ENCODE measurements around the gene MID1. TPM values are rescaled to one million over a fixed set of nuclear protein-coding genes. Genes with fewer than 3 reads are reported as not detected.
"Not testable (repeated sequence)": the region's sequence is repeated elsewhere in the genome, so short reads cannot be mapped to it uniquely, and the experiment has no call there.

MID1 gene
- total RNA-seq, 1 experiment from 2014 or later, result 0.04 TPM

- H3K4me1 ChIP-seq (ENCODE audit: low read length), result peaks cover 5% of the 10 kb centered on the region
- no peaks in the 10 kb centered on the region for H3K9me2 ChIP-seq (replicated peaks; ENCODE audit: insufficient read depth, low read length)
- H3K4me3 ChIP-seq (ENCODE audit: low read length), result no peak overlapping the region
- no peak overlapping the region for H3K9ac ChIP-seq (ENCODE audit: low read length)
- H3K36me3 ChIP-seq (ENCODE audit: insufficient read depth, low read length), result no peaks in the 10 kb centered on the region
- no peaks in the 10 kb centered on the region for H3K79me2 ChIP-seq (ENCODE audit: low read length)
- no peaks in the 10 kb centered on the region for H3K9me3 ChIP-seq (ENCODE audit: low read length)
- DNase-seq, result peak; percentile 75
- H4K20me1 ChIP-seq (ENCODE audit: insufficient read depth, low read depth, low read length), result no peaks in the 10 kb centered on the region
- H3K4me2 ChIP-seq (ENCODE audit: low read depth, low read length, poor library complexity, severe bottlenecking), result no peak overlapping the region
- no peak overlapping the region for H3K27ac ChIP-seq (ENCODE audit: low read length)
- H3K27me3 ChIP-seq (ENCODE audit: low read length), result no peaks in the 10 kb centered on the region
- no peak overlapping the region for H2AFZ ChIP-seq (ENCODE audit: low read length)
These were observed 22.5 kb downstream of the MID1 start for GRCh38 chrX:10597871-10598270.

- H2AFZ ChIP-seq (ENCODE audit: low read length), result no peak overlapping the region
- H3K27me3 ChIP-seq (ENCODE audit: low read length), result no peaks in the 10 kb centered on the region
- no peaks in the 10 kb centered on the region for H3K79me2 ChIP-seq (ENCODE audit: low read length)
- H3K36me3 ChIP-seq (ENCODE audit: insufficient read depth, low read length), result no peaks in the 10 kb centered on the region
- H4K20me1 ChIP-seq (ENCODE audit: insufficient read depth, low read depth, low read length), result no peaks in the 10 kb centered on the region
- no peak overlapping the region for H3K4me3 ChIP-seq (ENCODE audit: low read length)
- no peaks in the 10 kb centered on the region for H3K9me2 ChIP-seq (replicated peaks; ENCODE audit: insufficient read depth, low read length)
- no peak for DNase-seq
- no peak overlapping the region for H3K4me2 ChIP-seq (ENCODE audit: low read depth, low read length, poor library complexity, severe bottlenecking)
- H3K27ac ChIP-seq (ENCODE audit: low read length), result no peak overlapping the region
- no peaks in the 10 kb centered on the region for H3K4me1 ChIP-seq (ENCODE audit: low read length)
- H3K9me3 ChIP-seq (ENCODE audit: low read length), result no peaks in the 10 kb centered on the region
- H3K9ac ChIP-seq (ENCODE audit: low read length), result no peak overlapping the region
These were observed 28.7 kb downstream of the MID1 start for GRCh38 chrX:10591363-10592335.

- not testable (repeated sequence) for H3K9me2 ChIP-seq (replicated peaks; ENCODE audit: insufficient read depth, low read length); H3K4me1 ChIP-seq (ENCODE audit: low read length); H3K9ac ChIP-seq (ENCODE audit: low read length); H4K20me1 ChIP-seq (ENCODE audit: insufficient read depth, low read depth, low read length); H3K4me2 ChIP-seq (ENCODE audit: low read depth, low read length, poor library complexity, severe bottlenecking); H3K27ac ChIP-seq (ENCODE audit: low read length); H3K36me3 ChIP-seq (ENCODE audit: insufficient read depth, low read length); H2AFZ ChIP-seq (ENCODE audit: low read length); DNase-seq; H3K79me2 ChIP-seq (ENCODE audit: low read length); H3K9me3 ChIP-seq (ENCODE audit: low read length); H3K27me3 ChIP-seq (ENCODE audit: low read length); H3K4me3 ChIP-seq (ENCODE audit: low read length)
These were observed 30.6 kb downstream of the MID1 start for GRCh38 chrX:10589787-10590186.

GRCh38 chrX:10589098-10589497 lies 31.3 kb downstream of the MID1 start:
- H3K9ac ChIP-seq (ENCODE audit: low read length), result no peak overlapping the region
- H3K9me2 ChIP-seq (replicated peaks; ENCODE audit: insufficient read depth, low read length), result no peaks in the 10 kb centered on the region
- H3K9me3 ChIP-seq (ENCODE audit: low read length), result peaks cover 4% of the 10 kb centered on the region; the same call in 1 of the 2 replicates
- no peak overlapping the region for H3K27ac ChIP-seq (ENCODE audit: low read length)
- H3K79me2 ChIP-seq (ENCODE audit: low read length), result no peaks in the 10 kb centered on the region
- no peaks in the 10 kb centered on the region for H3K4me1 ChIP-seq (ENCODE audit: low read length)
- H2AFZ ChIP-seq (ENCODE audit: low read length), result no peak overlapping the region
- no peak overlapping the region for H3K4me2 ChIP-seq (ENCODE audit: low read depth, low read length, poor library complexity, severe bottlenecking)
- H3K27me3 ChIP-seq (ENCODE audit: low read length), result no peaks in the 10 kb centered on the region
- no peaks in the 10 kb centered on the region for H3K36me3 ChIP-seq (ENCODE audit: insufficient read depth, low read length)
- DNase-seq, result no peak
- H3K4me3 ChIP-seq (ENCODE audit: low read length), result no peak overlapping the region
- H4K20me1 ChIP-seq (ENCODE audit: insufficient read depth, low read depth, low read length), result no peaks in the 10 kb centered on the region

- not testable (repeated sequence) for H3K79me2 ChIP-seq (ENCODE audit: low read length); DNase-seq; H3K4me3 ChIP-seq (ENCODE audit: low read length); H3K4me2 ChIP-seq (ENCODE audit: low read depth, low read length, poor library complexity, severe bottlenecking); H3K27me3 ChIP-seq (ENCODE audit: low read length); H3K4me1 ChIP-seq (ENCODE audit: low read length); H3K27ac ChIP-seq (ENCODE audit: low read length); H3K9ac ChIP-seq (ENCODE audit: low read length); H3K36me3 ChIP-seq (ENCODE audit: insufficient read depth, low read length); H4K20me1 ChIP-seq (ENCODE audit: insufficient read depth, low read depth, low read length); H2AFZ ChIP-seq (ENCODE audit: low read length); H3K9me2 ChIP-seq (replicated peaks; ENCODE audit: insufficient read depth, low read length); H3K9me3 ChIP-seq (ENCODE audit: low read length)
These were observed 35.5 kb downstream of the MID1 start for GRCh38 chrX:10584882-10585281.

- no peaks in the 10 kb centered on the region for H3K79me2 ChIP-seq (ENCODE audit: low read length)
- no peaks in the 10 kb centered on the region for H3K27me3 ChIP-seq (ENCODE audit: low read length)
- no peak overlapping the region for H2AFZ ChIP-seq (ENCODE audit: low read length)
- no peak for DNase-seq
- H3K9ac ChIP-seq (ENCODE audit: low read length), result no peak overlapping the region
- H3K4me3 ChIP-seq (ENCODE audit: low read length), result no peak overlapping the region
- no peak overlapping the region for H3K27ac ChIP-seq (ENCODE audit: low read length)
- no peak overlapping the region for H3K4me2 ChIP-seq (ENCODE audit: low read depth, low read length, poor library complexity, severe bottlenecking)
- H3K9me3 ChIP-seq (ENCODE audit: low read length), result peaks cover 4% of the 10 kb centered on the region; the same call in 1 of the 2 replicates
- H3K9me2 ChIP-seq (replicated peaks; ENCODE audit: insufficient read depth, low read length), result no peaks in the 10 kb centered on the region
- H3K4me1 ChIP-seq (ENCODE audit: low read length), result no peaks in the 10 kb centered on the region
- no peaks in the 10 kb centered on the region for H4K20me1 ChIP-seq (ENCODE audit: insufficient read depth, low read depth, low read length)
- H3K36me3 ChIP-seq (ENCODE audit: insufficient read depth, low read length), result no peaks in the 10 kb centered on the region
These were observed 37.4 kb downstream of the MID1 start for GRCh38 chrX:10582945-10583344.

GRCh38 chrX:10582215-10582733 lies 38.1 kb downstream of the MID1 start:
- H3K4me2 ChIP-seq (ENCODE audit: low read depth, low read length, poor library complexity, severe bottlenecking), result no peak overlapping the region
- H3K4me1 ChIP-seq (ENCODE audit: low read length), result no peaks in the 10 kb centered on the region
- peaks cover 4% of the 10 kb centered on the region; the same call in 1 of the 2 replicates for H3K9me3 ChIP-seq (ENCODE audit: low read length)
- no peak overlapping the region for H3K27ac ChIP-seq (ENCODE audit: low read length)
- no peak for DNase-seq
- H3K27me3 ChIP-seq (ENCODE audit: low read length), result no peaks in the 10 kb centered on the region
- no peaks in the 10 kb centered on the region for H3K36me3 ChIP-seq (ENCODE audit: insufficient read depth, low read length)
- no peak overlapping the region for H3K4me3 ChIP-seq (ENCODE audit: low read length)
- no peaks in the 10 kb centered on the region for H3K9me2 ChIP-seq (replicated peaks; ENCODE audit: insufficient read depth, low read length)
- no peaks in the 10 kb centered on the region for H4K20me1 ChIP-seq (ENCODE audit: insufficient read depth, low read depth, low read length)
- H3K79me2 ChIP-seq (ENCODE audit: low read length), result no peaks in the 10 kb centered on the region
- H3K9ac ChIP-seq (ENCODE audit: low read length), result no peak overlapping the region
- no peak overlapping the region for H2AFZ ChIP-seq (ENCODE audit: low read length)

GRCh38 chrX:10579112-10580011 lies 41.0 kb downstream of the MID1 start:
- no peak overlapping the region for H3K9ac ChIP-seq (ENCODE audit: low read length)
- no peaks in the 10 kb centered on the region for H3K27me3 ChIP-seq (ENCODE audit: low read length)
- no peak overlapping the region for H3K4me2 ChIP-seq (ENCODE audit: low read depth, low read length, poor library complexity, severe bottlenecking)
- H3K79me2 ChIP-seq (ENCODE audit: low read length), result no peaks in the 10 kb centered on the region
- no peaks in the 10 kb centered on the region for H3K4me1 ChIP-seq (ENCODE audit: low read length)
- no peaks in the 10 kb centered on the region for H3K9me2 ChIP-seq (replicated peaks; ENCODE audit: insufficient read depth, low read length)
- peaks cover 3% of the 10 kb centered on the region; the same call in 1 of the 2 replicates for H3K9me3 ChIP-seq (ENCODE audit: low read length)
- no peak overlapping the region for H3K27ac ChIP-seq (ENCODE audit: low read length)
- no peak for DNase-seq
- no peaks in the 10 kb centered on the region for H3K36me3 ChIP-seq (ENCODE audit: insufficient read depth, low read length)
- no peak overlapping the region for H2AFZ ChIP-seq (ENCODE audit: low read length)
- no peak overlapping the region for H3K4me3 ChIP-seq (ENCODE audit: low read length)
- H4K20me1 ChIP-seq (ENCODE audit: insufficient read depth, low read depth, low read length), result no peaks in the 10 kb centered on the region
